RWPE2 (cell line): ENCODE results near the gene MED28.

Experiments
- ATAC-seq: fragments of 200-7000 bp; cut with Tn5 transposase; 3 replicates; pipeline ENCODE4 v1.9.1; 2021; ENCODE audit warnings: low read depth
- DNase-seq: peaks from one replicate; pipeline ENCODE4 v3.0.0-alpha.2; 2020; ENCODE audit warnings: low spot score
- H3K27ac ChIP-seq: fragments of 450-650 bp; 2 replicates; pipeline ENCODE4 v1.5.1; 2017; ENCODE audit warnings: mild to moderate bottlenecking; ENCODE audit not compliant: poor library complexity, severe bottlenecking
- H3K27me3 ChIP-seq: fragments of 250-450 bp; sonication (Bioruptor Pico); 2 replicates; pipeline ENCODE4 v1.5.1; 2021; ENCODE audit warnings: mild to moderate bottlenecking, moderate library complexity; ENCODE audit not compliant: insufficient read depth, poor library complexity, severe bottlenecking
- H3K36me3 ChIP-seq: fragments of 250-450 bp; sonication (Bioruptor Pico); 2 replicates; pipeline ENCODE4 v1.5.1; 2020; ENCODE audit warnings: low read depth, mild to moderate bottlenecking, moderate library complexity
- H3K4me1 ChIP-seq: fragments of 250-450 bp; sonication (Bioruptor Pico); 2 replicates; pipeline ENCODE4 v1.5.1; 2021; ENCODE audit warnings: mild to moderate bottlenecking, moderate library complexity; ENCODE audit not compliant: insufficient read depth, poor library complexity, severe bottlenecking
- H3K4me3 ChIP-seq: fragments of 250-450 bp; sonication (Bioruptor Pico); 2 replicates; pipeline ENCODE4 v1.5.1; 2021; ENCODE audit warnings: mild to moderate bottlenecking, moderate library complexity; ENCODE audit not compliant: severe bottlenecking
- H3K9me3 ChIP-seq: fragments of 250-450 bp; sonication (Bioruptor Pico); 2 replicates; pipeline ENCODE4 v1.5.1; 2021; ENCODE audit warnings: mild to moderate bottlenecking, moderate library complexity; ENCODE audit not compliant: severe bottlenecking
- TF ChIP-seq, protein P1 (sequence below): fragments of 450-650 bp; IDR thresholded peaks from one replicate; pipeline ENCODE4 v1.5.1; 2017; ENCODE audit warnings: mild to moderate bottlenecking, moderate library complexity; ENCODE audit not compliant: poor library complexity, severe bottlenecking

The MED28 gene

GRCh38 chr4:17633600-17633999 is 19.2 kb downstream of the MED28 start:
- Histone ChIP-seq H3K9me3 (no peaks in the 10 kb centered on the region), H3K4me3 (no peak overlapping the region), H3K27ac (no peak overlapping the region), H3K4me1 (no peaks in the 10 kb centered on the region), H3K36me3 (peaks cover 57% of the 10 kb centered on the region), H3K27me3 (no peaks in the 10 kb centered on the region)
- ATAC-seq (no peak), DNase-seq (no peak)
- TF ChIP-seq, protein P1, sequence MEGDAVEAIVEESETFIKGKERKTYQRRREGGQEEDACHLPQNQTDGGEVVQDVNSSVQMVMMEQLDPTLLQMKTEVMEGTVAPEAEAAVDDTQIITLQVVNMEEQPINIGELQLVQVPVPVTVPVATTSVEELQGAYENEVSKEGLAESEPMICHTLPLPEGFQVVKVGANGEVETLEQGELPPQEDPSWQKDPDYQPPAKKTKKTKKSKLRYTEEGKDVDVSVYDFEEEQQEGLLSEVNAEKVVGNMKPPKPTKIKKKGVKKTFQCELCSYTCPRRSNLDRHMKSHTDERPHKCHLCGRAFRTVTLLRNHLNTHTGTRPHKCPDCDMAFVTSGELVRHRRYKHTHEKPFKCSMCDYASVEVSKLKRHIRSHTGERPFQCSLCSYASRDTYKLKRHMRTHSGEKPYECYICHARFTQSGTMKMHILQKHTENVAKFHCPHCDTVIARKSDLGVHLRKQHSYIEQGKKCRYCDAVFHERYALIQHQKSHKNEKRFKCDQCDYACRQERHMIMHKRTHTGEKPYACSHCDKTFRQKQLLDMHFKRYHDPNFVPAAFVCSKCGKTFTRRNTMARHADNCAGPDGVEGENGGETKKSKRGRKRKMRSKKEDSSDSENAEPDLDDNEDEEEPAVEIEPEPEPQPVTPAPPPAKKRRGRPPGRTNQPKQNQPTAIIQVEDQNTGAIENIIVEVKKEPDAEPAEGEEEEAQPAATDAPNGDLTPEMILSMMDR: no peak

DNA sequence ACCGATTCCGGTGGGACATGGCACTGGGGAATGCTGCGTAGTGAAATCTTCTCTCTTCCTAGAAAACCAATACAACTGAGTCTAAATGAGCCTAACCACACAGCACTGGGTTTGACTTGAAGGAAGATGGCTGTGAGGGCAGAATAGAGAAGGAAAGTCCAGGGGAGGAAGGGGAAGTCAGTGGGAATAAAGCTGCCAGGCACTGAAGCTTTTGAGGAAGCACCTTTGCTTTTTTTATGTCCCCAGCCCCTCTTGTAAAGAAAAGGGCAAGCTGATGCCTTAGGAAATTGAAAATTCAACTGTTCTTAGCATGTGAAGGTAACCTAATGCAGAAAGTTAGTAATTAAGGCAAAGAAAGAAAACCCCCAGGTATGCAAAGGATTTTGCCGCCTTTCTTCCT is 20.6 kb downstream of the MED28 start:
- H3K4me1 ChIP-seq: no peaks in the 10 kb centered on the region
- no peaks in the 10 kb centered on the region for H3K9me3 ChIP-seq
- H3K27me3 ChIP-seq: no peaks in the 10 kb centered on the region
- TF ChIP-seq, protein P1: no peak
- H3K4me3 ChIP-seq: no peak overlapping the region
- ATAC-seq: no peak
- DNase-seq: no peak
- no peak overlapping the region for H3K27ac ChIP-seq
- peaks cover 44% of the 10 kb centered on the region for H3K36me3 ChIP-seq

GRCh38 chr4:17636341-17636695 is 21.9 kb downstream of the MED28 start:
- ATAC-seq (0 out of 3 replicates have a peak, but pooled peaks have one; percentile 8), DNase-seq (no peak)
- H3K4me3 ChIP-seq: no peak overlapping the region
- H3K36me3 ChIP-seq: peaks cover 32% of the 10 kb centered on the region
- no peaks in the 10 kb centered on the region for H3K27me3 ChIP-seq
- TF ChIP-seq, protein P1: no peak
- no peaks in the 10 kb centered on the region for H3K9me3 ChIP-seq
- H3K27ac ChIP-seq: no peak overlapping the region
- no peaks in the 10 kb centered on the region for H3K4me1 ChIP-seq

DNA sequence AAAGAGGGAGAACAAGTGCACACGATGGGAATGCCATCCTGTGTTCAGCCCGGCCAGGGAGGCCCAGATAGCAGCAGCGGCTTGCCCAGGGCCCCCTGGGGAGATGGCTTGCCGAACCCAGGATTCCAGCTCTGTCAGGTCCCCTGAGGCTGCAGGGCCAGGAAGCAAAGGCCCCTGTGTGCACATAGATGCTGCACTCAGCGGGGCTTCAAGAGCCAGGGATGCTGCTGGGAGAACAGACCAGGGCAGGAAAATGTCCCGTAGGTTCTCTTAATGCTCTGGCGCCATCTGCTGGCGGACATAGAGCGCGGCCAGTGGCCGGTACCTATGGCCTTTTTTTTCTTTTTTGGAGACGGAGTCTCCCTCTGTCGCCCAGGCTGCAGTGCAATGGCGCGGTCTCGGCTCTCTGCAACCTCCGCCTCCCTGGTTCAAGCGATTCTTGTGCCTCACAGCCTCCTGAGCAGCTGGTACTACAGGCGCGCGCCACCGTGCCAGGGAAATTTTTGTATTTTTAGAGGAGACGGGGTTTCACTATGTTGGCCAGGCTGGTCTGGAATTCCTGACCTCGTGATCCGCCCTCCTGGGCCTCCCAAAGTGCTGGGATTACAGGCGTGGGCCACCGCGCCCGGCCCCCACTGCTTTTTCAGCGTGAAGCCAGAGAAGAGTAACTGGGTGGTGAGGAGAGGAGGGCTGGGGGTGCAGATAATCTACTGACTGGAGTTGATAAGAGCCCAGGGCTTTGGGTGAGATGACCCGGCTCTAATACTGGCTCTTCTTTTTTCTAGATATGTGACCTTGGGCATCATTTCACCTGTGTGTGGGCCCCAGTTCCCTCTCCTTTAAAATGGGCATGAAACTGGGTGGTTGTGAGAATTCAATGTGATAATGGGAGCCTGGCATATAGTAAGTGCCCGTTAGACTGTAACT is 22.5 kb downstream of the MED28 start:
- H3K36me3 ChIP-seq: peaks cover 26% of the 10 kb centered on the region
- no peaks in the 10 kb centered on the region for H3K27me3 ChIP-seq
- no peak overlapping the region for H3K27ac ChIP-seq
- H3K4me1 ChIP-seq: no peaks in the 10 kb centered on the region
- peak; percentile 89 for ATAC-seq
- TF ChIP-seq, protein P1: peak; percentile 91
- no peaks in the 10 kb centered on the region for H3K9me3 ChIP-seq
- no peak for DNase-seq
- H3K4me3 ChIP-seq: no peak overlapping the region

- Histone ChIP-seq H3K27me3 (no peaks in the 10 kb centered on the region), H3K27ac (no peak overlapping the region), H3K4me3 (no peak overlapping the region), H3K9me3 (no peaks in the 10 kb centered on the region), H3K4me1 (no peaks in the 10 kb centered on the region), H3K36me3 (peaks cover 5% of the 10 kb centered on the region)
- ATAC-seq (no peak), DNase-seq (no peak)
- TF ChIP-seq, protein P1: no peak
Observed at GRCh38 chr4:17639136-17639535, 24.7 kb downstream of the MED28 start.
